ENCODE measurements around the gene GDF11. TPM values are rescaled to one million over a fixed set of nuclear protein-coding genes. Genes with fewer than 3 reads are reported as not detected.

Gene GDF11
- total RNA-seq, 1 experiment from 2014 or later, result 31.8 TPM

DNA sequence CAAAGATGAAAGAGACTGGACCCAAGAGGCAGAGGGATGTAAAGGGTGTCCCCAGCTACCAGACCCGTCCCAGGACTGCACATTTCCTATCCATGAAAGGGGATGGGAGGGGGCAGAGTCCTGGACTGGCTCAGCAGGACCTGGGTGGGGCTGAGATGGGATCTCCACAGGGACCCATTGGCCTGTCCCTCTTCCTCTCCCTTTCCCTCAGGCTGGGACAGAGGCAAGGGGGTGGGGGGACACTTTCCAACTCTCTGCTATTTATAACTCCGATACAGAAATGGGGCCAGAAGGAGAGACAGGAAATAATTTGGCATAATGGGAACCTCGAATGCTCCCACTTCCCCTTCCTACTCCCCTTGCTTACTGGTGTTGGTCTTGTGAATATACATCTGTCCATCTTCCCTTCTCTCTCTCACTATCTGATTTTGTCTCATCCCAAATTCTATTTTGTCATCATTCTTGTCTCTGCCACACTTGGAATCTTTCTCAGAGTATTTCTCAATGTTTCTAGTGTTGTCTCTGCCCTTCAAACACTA, 34.2 kb upstream of the GDF11 start:
- Histone ChIP-seq H3K23me2 (ENCODE audit: insufficient read length, low read depth, low read length, poor library complexity, severe bottlenecking) (peaks cover 16% of the 10 kb centered on the region), H2AK5ac (ENCODE audit: insufficient read length, low read length) (no peak overlapping the region), H2AFZ (ENCODE audit: low read length) (no peak overlapping the region), H3K9ac (ENCODE audit: extremely low read depth, insufficient read length, low read length) (no peak overlapping the region), H4K20me1 (ENCODE audit: control insufficient read depth, insufficient read depth, insufficient read length) (peaks cover 7% of the 10 kb centered on the region), H2BK12ac (ENCODE audit: insufficient read length, low read depth, low read length) (no peak overlapping the region), H4K5ac (ENCODE audit: insufficient read length, low read depth, low read length) (no peak overlapping the region), H3K79me2 (ENCODE audit: insufficient read depth, low read length) (no peaks in the 10 kb centered on the region; the same call in 1 of the 2 replicates), H3K9me3 (ENCODE audit: control insufficient read depth, low read depth, low read length) (no peaks in the 10 kb centered on the region), H4K91ac (ENCODE audit: insufficient read length, low read depth, low read length) (no peak overlapping the region), H3K18ac (ENCODE audit: insufficient read length, low read depth, low read length) (no peak overlapping the region), H2BK5ac (ENCODE audit: insufficient read length, low read length) (no peak overlapping the region), H3K4me2 (ENCODE audit: insufficient read depth, insufficient read length, low read length) (peak overlapping the region; percentile 78), H3K4ac (ENCODE audit: low read depth, low read length) (no peak overlapping the region), H2BK20ac (ENCODE audit: low read depth, low read length, poor library complexity, severe bottlenecking) (no peak overlapping the region), H3K79me1 (ENCODE audit: insufficient read depth, low read depth, low read length, poor library complexity, severe bottlenecking) (peaks cover 5% of the 10 kb centered on the region), H3K27ac (ENCODE audit: insufficient read length, low read depth, low read length) (no peak overlapping the region), H3K27me3 (ENCODE audit: insufficient read depth, low read length) (no peaks in the 10 kb centered on the region; the same call in 1 of the 2 replicates), H4K8ac (replicated peaks; ENCODE audit: insufficient read length, low read depth, low read length) (no peak overlapping the region), H3K23ac (ENCODE audit: insufficient read length, low read depth, low read length) (no peak overlapping the region), H2BK120ac (ENCODE audit: low read depth, low read length, poor library complexity, severe bottlenecking) (no peak overlapping the region), H2BK15ac (ENCODE audit: low read depth, low read length) (no peak overlapping the region), H3T11ph (ENCODE audit: low read length) (no peak overlapping the region), H3K56ac (ENCODE audit: insufficient read length, low read depth, low read length) (no peak overlapping the region), H3K14ac (ENCODE audit: insufficient read depth, low read length) (no peak overlapping the region), H3K4me1 (ENCODE audit: insufficient read depth, low read length) (0 out of 2 replicates have a peak, but pooled peaks cover 2% of the 10 kb centered on the region)
- Mint-ChIP-seq H3K4me3 (peak overlapping the region; percentile 92 to 98), H3K4me1 (peaks cover 42 to 45% of the 10 kb centered on the region in 2 experiments), H3K27ac (peak overlapping the region in 1 of 3 experiments; percentile 70; a peak in 2 of 7 replicates), H3K27me3 (ENCODE audit: low read depth) (peaks cover 34% of the 10 kb centered on the region), H3K36me3 (ENCODE audit: insufficient read depth in 1 of 3, low read depth in 3 of 3) (no peaks in the 10 kb centered on the region), H3K9me3 (no peaks in the 10 kb centered on the region)
- TF ChIP-seq, protein P1, sequence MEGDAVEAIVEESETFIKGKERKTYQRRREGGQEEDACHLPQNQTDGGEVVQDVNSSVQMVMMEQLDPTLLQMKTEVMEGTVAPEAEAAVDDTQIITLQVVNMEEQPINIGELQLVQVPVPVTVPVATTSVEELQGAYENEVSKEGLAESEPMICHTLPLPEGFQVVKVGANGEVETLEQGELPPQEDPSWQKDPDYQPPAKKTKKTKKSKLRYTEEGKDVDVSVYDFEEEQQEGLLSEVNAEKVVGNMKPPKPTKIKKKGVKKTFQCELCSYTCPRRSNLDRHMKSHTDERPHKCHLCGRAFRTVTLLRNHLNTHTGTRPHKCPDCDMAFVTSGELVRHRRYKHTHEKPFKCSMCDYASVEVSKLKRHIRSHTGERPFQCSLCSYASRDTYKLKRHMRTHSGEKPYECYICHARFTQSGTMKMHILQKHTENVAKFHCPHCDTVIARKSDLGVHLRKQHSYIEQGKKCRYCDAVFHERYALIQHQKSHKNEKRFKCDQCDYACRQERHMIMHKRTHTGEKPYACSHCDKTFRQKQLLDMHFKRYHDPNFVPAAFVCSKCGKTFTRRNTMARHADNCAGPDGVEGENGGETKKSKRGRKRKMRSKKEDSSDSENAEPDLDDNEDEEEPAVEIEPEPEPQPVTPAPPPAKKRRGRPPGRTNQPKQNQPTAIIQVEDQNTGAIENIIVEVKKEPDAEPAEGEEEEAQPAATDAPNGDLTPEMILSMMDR (conservative IDR thresholded peaks at IDR 0.05), result no peak
- no CpG with 5 or more reads among the region's 3 CpGs for WGBS (ENCODE audit: extremely low coverage, insufficient read length, low lambda C conversion rate)
- no peak for DNase-seq
